ENCODE results near the gene BCO1.

- no peak for TF ChIP-seq EZH2 (IDR thresholded peaks at IDR 0.05)
- no peak for TF ChIP-seq CTCF (IDR thresholded peaks at IDR 0.05)
- TF ChIP-seq EZH2phosphoT487 (IDR thresholded peaks at IDR 0.05): no peak
Observed at GRCh38 chr16:81251871-81252270, 13.4 kb downstream of the BCO1 start.

Data from neural progenitor cell (in vitro differentiated cells).